Measurements from ENCODE around the gene ZNF362.

The ZNF362 gene

DNA sequence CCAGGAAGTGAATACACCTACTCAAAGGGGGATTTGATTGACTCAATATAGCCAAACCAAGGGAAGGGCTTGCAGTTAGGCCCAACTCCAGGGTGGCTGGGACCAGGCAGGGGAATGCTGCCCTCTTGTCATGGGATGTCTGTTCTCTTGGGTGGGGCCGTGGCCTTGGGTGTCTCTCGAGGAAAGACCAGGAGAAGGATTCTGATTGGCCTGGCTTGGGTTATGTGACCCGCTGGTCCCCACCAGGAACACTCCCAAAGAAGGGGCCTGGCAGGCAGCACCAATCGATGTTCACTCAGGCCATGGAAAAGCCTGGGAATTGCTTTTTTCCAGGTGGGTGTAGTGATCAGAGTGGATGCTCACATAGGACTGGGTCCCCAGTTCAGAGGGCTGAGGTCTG, 10.1 kb upstream of the ZNF362 start:
- DNase-seq: no peak

DNA sequence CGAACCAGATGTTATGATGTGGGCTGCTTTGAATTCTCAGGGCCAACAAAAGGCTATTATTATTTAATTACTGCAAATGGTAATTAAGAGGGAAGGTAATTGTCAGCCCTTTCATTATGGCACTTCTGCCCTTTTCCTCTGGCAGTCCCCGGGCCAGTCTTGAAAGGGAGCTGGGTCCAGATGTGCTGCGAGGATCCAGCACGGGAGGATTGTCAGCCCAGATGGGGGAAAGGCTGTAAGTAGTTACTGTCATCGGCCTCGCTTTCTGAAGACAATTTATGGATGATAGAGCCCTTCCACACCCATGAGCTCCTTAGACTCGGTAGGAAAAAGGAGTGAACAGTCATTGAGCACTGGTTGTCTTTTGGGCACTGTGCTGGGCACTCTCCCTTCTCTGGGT, 8.7 kb upstream of the ZNF362 start:
- DNase-seq: no peak

DNA sequence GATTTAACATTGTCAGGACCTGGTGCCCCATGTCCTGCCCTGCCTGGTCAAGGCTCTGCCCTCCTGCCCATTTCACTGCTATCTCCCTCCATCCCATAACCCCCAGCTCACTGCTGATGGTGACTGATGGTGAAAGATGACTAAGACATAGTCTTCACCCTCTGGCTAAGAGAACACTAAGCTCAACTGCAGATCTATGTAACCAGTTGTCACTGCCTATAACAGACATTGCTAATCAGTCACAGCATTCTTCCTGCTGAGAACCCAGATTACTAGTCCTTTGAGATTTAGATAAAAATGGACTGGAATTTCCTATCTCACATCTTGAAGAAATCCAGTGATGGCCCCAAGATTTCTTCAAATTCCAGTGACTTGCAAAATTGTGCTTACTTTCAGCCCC, 8.0 kb upstream of the ZNF362 start:
- DNase-seq: no peak

DNA sequence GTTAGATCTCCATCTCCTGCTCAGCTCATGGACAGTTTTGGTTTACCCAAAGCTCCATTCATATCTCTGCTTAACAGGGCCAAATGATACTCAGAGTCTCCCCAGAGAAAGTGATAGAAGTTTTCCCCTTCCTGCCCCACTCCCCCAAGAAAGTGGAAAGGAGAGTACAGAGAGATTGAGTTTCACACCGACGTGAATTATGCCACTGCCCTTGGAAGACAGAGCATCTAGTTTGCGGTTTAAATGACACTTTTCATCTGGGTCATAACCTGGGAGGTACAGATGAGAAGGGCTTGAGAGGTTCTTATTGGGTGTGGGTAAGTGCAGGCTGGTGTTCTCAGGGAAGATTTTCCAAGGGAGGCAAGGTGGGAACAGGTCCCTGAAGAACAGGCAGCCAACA, 6.9 kb upstream of the ZNF362 start:
- DNase-seq: no peak

DNA sequence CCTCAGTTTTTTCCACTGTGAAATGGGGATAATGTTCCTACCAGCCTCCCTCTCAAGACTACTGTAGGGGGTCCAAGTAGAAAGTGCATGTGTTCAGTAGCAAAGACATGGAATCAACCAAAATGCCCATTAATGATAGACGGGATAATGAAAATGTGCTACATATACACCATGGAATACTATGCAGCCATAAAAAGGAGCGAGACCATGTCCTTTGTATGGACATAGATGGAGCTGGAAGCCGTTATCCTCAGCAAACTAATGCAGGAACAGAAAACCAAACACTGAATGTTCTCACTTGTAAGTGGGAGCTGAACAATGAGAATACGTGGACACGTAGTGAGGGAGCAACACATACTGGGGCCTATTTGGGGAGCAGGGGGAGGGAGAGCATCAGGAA, 6.1 kb upstream of the ZNF362 start:
- no peak for DNase-seq

DNA sequence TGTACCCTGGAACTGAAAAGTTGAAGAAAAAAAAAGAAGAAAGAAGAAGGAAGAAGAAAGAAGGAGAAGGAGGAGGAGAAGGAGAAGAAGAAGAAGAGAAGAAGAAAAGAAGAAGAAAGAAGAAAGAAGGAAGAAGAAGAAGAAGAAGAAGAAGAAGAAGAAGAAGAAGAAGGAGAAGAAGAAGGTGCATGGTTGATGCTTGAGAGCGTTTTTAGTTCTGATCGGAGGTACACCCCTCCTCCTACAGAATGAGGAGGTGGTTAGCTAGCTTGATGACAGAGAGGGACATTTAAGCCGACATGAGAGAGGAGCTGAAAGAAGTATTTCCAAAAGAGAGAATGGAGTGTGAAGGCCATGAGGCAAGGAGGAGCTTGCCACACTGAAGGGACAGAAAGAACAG, 5.6 kb upstream of the ZNF362 start:
- no peak for DNase-seq

DNA sequence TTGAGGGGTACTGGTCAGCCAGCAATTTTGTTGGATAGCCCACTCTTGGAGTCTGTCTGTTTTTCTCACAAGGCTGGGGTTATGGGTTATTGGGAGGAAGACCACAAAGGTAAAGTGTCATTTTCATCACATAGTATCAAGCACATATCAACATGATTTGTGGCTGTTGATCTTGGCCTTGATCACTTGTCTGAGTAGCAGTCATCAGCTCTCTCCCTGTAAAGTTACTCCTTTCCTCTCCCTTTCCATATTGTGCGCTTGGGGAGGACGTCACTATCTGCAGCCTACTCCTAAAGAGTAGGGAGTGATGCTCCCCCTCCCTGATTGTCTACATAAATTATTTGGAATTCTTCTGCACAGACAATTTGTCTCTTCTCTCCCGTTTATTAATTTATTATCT, 1.8 kb upstream of the ZNF362 start:
- DNase-seq: no peak

DNA sequence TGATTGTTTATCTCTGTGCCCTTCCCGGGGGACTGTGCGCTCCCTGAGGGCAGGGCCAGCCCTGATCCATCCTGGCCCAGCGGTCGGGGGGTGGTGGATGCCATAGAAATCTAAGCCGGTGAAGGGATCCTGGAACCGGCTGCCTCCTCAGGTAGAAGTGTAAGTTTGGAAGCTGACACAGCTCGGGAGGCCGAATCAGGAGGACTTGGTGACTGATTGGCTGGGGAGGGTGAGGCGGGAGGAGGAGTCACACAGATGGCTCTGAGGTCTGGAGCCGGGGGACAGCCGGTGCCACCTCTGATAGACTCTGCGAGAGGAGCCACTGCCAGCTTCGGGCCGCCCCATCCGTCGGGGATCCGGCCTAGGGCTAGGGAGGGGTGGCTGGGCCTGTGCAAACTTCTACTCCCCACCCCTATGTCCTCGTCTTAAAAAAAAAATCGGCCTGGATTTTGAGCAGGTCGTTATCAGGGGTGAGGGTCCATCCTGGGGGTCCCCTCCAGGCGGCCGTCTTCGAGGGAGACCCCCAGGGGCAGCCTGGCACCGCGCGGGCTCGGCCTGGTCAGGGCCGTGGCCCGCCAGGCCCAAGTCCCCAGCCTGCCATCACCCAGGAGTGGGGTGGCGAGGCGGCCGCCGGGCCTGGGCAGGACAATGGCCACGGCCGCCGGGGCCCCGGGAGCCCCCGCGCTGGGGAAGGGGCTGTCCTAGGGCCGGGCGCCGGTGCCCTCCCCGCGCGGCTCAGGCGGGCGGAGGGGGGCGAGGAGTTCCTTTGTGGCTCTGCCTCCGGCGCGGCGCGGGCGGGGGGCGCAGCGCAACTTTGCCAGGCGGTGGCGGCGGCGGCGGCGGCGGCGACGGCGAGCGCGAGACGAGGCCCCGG, 708 bp upstream of the ZNF362 start:
- DNase-seq: peak; percentile 64 to 74

DNA sequence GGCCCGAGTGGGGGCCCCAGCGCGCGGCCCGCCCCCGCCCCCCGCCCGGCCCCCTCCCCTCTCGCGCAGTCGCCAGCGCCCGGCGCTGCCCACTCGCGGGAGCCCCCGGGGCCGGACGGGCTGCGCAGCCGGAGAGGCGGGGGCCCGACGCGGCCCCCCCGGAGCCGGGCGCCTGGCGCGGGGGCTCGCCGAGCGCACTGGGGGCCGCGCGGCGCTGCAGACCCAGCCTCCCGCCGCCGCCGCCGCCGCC, 146 bp upstream of the ZNF362 start:
- DNase-seq: no peak

DNA sequence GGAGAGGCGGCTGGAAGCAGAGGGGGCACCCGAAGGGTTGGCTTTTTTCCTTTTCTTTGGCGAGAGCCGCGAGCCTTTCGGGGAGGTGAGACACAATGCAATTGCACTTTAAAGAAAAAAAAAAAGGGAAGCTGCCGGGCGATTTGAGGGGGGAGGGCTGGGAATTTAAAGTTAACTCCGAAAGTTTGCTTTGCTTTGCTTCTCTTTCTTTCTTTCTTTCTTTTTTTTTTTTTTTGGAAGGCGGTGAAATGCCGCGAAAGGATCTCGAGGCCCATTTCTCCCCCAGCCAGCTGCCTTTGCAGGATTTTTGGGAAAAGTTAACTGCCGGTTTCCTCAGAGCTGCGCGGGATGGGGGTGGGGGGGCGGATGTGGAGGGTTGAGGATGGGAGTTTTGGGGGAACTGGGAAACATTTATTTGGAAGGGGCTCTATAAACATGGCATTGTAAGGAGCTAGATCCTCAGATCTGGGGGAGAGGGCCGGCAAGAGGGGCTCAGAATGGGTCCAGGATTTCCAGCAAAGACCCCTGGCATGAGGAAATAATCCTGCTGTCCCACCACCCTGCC, 997 bp downstream of the ZNF362 start:
- no peak for DNase-seq

DNA sequence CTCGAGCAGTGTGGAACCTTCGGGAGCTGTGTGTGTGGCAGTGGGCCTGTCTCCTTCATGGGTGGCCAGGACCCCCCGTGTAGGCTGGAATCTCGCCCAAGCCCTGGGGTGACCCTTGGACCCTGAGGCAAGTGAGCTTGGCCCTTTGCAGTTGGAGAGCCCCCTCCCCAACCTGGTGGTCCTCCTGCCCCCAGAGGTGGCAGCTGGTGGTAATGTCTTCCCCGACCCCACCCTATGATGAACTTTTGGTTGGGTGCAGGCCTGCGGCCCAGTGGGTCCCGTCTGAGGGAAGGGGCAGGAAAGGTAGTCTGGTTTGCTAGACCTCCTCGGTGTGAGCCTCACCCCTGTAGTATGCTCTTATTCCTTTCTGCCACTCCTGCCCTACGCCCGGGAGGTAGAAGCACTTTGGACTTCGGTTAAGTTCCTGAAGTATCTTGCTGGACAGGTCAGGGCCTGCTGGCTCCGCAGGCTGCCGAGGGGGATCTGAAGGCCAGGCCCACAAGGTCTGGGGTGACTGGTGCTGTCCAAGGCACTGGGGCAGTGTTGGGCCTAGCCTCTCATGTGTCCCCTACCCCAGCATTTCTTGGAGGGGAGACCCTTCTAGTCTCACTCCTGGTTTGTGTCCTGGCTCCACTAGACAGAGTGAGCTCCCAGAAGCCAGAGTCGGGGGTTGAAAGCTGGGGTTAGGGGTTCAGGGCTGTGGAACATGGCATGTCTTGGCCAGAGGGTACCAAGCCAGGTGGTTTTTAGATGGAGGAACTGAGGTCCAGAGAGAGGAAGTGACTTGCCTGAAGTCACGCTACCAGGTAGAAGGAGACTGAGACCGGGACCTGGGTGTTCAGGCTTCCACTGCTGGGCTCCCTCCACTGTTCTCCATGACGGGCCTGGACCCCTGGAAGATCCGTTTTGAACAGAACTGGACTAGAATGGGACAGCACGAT, 1.8 kb downstream of the ZNF362 start:
- peak in 1 of 2 experiments; percentile 32 for DNase-seq

DNA sequence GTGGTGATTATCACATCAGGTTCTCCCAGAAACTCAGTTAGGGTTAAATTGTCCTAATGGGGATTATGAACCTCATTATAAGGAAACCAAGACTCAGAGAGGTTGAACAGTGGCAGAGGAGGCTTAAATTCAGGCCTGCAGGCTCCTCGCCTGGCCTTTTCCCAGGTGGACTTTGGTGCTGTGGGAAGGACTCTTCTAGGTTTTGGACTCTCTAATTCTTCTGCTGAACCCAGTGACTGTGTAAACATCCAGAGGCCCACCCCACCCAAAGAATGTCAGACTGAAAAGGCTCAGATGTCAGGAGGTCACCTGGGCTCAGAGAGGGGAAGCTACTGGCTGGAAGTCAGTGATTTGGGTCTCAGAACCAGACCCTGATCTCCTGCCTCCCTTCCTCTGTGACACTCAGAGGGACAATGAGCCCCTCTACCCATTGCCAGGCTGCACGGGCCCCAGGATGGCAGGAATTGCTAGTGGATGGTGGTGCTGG, 2.5 kb downstream of the ZNF362 start:
- DNase-seq: no peak

DNA sequence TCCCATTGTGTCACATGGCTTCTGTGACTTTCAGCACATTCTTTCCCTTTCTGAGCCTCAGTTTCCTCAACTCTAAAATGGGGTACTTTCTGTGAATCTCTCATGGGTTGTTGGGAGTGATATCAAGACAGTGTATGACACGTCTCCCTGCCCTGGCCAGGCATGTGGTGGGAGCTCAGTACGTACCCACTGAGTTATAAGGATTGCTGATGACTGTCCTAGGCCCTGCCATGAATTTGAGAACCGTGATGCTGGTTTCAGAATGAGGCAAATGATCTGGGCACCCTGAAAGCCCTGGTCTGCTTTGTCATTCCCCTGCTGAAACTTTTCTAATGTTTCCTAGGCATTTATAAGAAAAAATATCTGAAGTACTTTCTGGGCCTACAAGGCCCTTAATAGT, 3.6 kb downstream of the ZNF362 start:
- no peak for DNase-seq

DNA sequence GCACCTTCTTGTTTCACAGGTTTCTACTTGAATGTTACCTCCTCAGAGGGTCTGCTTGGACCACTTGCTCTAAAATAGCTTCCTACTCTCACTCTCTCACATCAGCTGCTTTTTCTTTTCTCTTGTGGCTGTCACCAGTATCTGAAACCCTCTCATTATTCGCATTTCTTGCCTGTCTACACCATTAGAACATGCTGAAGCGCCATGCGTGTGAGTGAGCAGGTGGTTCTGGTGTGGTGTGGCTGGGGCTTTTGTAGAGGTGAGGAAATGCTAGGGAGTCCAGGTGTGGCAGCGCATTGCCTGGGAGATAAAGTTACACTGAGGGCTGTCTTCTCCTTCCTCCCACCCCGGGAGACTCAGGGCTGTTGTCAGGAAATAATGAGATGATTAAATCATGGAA, 4.1 kb downstream of the ZNF362 start:
- DNase-seq: peak in 1 of 2 experiments; percentile 46

DNA sequence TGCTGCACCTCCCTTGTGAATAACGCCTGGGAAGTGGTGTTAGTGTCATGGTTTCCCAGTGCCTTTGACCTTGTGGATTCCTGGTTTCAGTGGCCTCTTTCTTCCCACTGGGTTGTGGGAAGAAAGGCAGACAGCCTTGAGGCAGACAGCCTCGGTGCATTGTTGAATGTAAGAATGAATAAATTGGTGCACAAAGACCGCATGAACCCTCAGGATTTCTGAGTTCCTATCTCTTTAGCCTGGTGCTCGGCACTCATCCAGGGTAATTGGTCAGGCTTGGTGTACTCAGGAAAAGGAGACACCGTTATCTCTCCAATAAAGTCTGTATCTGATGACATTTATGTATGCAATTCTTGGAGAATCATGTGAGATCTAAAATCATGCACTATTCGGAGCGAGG, 5.1 kb downstream of the ZNF362 start:
- DNase-seq: no peak

DNA sequence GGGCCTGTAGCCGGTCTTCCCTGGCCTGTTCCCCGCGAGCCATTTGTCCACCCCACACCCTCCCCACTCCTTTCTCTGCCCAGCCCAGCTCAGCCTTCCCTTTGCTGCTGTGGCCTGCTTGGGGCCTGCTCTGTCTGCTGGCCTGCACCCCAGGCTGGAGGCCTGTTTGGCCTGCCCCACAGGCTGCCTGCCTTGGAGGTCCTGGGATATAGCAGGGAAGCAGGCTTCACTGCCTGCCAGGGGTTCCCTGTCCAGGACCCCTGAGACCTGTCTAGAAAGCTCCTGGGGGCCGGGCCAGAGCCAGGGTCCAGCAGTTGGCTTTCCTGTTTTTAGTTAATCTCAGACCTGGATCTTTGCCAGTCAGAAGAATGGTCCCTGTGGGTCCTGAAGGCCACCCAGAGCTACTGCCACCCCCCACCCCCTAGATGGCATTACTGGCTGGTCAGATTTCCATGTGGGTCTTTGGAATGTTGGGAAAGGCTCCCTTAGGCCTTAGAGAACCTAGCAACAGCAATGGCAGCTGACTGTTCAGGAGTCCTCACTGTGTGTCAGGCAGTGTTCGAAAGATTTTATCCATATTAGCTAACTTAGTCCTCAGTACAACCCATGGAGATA, 7.7 kb downstream of the ZNF362 start:
- no peak for DNase-seq

DNA sequence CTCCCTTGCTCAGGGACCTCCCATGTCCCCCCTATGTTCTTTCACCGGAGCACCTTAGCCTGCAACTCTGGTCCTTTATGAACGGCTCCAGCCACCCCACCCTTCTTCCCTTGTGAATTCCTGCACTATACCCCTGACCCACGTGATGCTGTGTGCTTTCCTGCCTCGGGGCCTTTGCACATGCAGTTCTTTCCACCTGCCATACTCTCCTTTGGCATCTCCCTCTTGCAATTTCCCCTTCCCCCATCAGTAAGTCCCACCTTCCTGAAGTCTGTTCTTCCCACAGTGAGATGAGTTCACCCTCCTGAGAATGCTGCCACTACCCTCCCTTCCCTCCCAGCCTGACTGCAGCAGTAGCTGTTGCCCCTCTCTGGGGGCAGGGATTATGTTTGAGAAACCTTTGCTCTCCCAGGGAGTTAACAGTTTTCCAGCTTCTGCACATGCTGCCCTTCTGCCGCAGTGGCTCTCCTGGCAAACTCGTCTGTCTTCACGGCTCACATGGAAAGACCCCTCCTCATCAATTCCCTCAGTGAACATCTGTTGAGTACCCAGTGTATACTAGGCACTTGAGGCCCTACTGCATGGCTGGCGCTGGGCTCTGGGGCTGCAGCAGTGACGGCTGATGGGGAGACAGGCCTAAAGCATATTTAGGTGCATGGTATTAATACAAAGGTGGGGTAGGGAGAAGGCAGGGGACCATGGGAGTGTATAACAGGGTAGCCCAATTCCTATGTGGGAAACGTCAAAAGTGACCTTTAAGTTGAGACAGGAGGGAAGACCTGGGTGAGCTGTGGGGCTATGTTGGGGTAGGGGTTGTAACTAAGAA, 9.7 kb downstream of the ZNF362 start:
- DNase-seq: no peak

DNA sequence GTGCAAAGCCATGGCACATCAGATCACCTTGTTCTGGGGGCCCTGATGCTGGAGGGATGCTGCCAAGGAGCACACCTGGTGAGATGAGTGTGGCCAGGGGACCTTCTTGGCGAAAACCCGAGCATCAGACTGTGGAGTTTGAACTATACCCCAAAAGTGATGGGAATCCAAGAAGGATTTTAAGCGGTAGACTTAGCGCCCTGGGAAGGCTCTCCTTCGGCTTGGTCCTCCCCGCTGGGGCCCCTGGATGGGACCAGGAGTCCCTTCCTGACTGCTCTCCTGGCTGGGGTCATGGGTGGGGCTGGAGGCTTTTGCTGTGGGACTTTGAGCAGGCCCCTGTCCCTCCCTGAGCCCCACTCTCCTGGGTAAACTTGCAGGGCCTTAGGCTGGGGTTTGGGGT, 10.5 kb downstream of the ZNF362 start:
- no peak for DNase-seq

DNA sequence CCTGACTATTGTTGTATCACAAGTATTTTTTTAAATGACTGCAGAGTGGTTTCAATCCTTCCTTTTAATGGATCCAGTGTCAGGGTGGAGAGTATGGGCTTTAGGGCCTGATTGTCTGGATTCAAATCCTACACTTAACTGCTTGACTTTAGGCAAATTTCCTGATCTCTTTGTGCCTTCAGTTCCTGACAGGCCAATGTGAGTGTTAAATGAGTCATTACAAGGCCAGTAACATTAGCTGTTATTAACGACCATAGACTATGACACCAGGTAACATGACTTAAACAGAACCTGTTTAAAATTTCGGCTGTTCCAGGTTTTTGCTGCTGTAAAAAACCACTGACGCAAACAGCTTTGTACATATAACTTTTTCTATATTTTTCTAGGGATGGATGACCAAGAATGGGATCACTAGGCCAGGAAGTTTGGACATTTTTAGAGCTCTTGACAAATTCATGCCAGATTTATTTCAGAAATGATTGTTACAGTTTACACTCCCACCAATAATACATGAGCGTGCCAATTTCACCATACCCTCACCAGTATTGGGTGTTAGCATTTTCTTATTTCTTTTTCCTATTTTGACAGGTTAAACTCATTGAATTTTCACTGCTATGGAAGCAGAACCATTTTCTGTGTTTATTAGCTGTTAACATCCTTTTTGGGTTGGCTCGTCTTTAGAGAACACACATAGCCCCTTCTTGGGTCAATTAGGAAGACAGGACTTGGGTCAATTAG, 11.3 kb downstream of the ZNF362 start:
- DNase-seq: peak in 1 of 2 experiments; percentile 18

DNA sequence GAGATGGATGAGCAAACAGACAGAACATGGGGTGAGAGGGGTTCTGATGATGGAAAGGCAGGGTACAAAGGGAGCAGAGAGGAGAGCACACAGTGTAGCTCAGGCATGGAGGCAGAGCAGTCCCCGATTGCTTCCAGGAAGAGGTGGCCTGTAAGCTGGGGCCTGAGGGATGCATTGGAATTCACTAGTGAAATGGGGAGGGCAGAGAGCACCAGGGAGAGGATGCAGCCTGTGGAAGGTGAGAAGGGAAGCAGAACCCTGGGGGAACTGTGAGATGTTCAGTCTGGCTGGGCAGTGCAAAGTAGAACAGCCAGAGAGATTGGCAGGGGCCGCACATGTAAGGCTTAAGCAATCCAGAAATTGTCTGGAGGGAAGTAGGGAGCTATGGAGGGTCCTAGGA, 12.2 kb downstream of the ZNF362 start:
- DNase-seq: no peak

DNA sequence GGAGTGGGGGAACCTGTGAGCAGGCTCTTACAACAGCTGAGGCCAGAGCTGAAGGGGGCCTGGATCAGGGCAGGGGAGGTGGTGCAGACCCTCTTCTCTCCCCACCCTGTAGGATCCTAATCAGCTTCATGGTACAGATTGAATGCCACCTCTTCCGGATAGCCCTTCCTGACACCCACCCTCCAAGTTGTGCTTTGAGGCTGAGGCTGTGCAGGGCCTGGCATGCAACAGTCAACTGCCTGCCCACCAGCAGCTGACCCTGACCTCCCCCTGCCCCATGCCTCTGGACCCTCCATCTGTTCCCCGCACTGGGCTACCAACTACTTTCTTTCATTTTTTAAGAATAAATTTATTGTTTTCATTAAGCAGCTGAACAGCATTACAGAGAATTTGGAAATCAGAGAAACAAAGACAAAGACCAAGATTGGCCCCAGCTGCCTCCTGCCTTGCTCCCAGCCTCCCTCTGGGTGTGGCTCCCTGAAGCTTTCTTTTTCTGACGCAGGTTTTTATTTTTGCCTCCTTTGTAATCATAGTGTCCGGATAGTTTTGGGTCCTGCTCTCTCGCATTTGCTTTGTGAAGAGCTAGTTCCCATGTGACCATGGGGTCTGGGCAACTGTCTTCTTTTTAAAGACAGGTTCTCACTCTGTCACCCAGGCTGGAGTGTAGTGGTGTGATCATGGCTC, 12.8 kb downstream of the ZNF362 start:
- DNase-seq: no peak

Measured in NCI-H526 (cell line).